ENCODE data around the gene FERMT3.
"Not testable (repeated sequence)": the region's sequence is repeated elsewhere in the genome, so short reads cannot be mapped to it uniquely, and the experiment has no call there.

Gene FERMT3

GRCh38 chr11:64241491-64242374 lies 35.2 kb downstream of the FERMT3 start:
- peak overlapping the region; percentile 80 for H3K9ac ChIP-seq (ENCODE audit: low read length)
- H3K4me3 ChIP-seq (ENCODE audit: low read length): peak overlapping the region; percentile 66
- H3K27ac ChIP-seq (ENCODE audit: low read length): no peak overlapping the region
- no peaks in the 10 kb centered on the region for H3K27me3 ChIP-seq (ENCODE audit: control insufficient read depth, insufficient read depth, low read length)
- no peaks in the 10 kb centered on the region for H3K4me1 ChIP-seq (ENCODE audit: control insufficient read depth, low read depth, low read length)
- peaks cover 13% of the 10 kb centered on the region for H3K36me3 ChIP-seq (ENCODE audit: control insufficient read depth, low read depth, low read length)
- no peaks in the 10 kb centered on the region for H3K9me3 ChIP-seq (ENCODE audit: control insufficient read depth, low read depth, low read length)

GRCh38 chr11:64243236-64243854 lies 36.8 kb downstream of the FERMT3 start:
- no peak overlapping the region for H3K4me3 ChIP-seq (ENCODE audit: low read length)
- H3K9ac ChIP-seq (ENCODE audit: low read length): no peak overlapping the region
- H3K27me3 ChIP-seq (ENCODE audit: control insufficient read depth, insufficient read depth, low read length): no peaks in the 10 kb centered on the region
- H3K9me3 ChIP-seq (ENCODE audit: control insufficient read depth, low read depth, low read length): no peaks in the 10 kb centered on the region
- H3K36me3 ChIP-seq (ENCODE audit: control insufficient read depth, low read depth, low read length): peaks cover 13% of the 10 kb centered on the region
- no peak overlapping the region for H3K27ac ChIP-seq (ENCODE audit: low read length)
- H3K4me1 ChIP-seq (ENCODE audit: control insufficient read depth, low read depth, low read length): peaks cover 8% of the 10 kb centered on the region

- no peak overlapping the region for H3K4me3 ChIP-seq (ENCODE audit: low read length)
- H3K9me3 ChIP-seq (ENCODE audit: control insufficient read depth, low read depth, low read length): no peaks in the 10 kb centered on the region
- no peak overlapping the region for H3K27ac ChIP-seq (ENCODE audit: low read length)
- no peaks in the 10 kb centered on the region for H3K27me3 ChIP-seq (ENCODE audit: control insufficient read depth, insufficient read depth, low read length)
- no peak overlapping the region for H3K9ac ChIP-seq (ENCODE audit: low read length)
- H3K4me1 ChIP-seq (ENCODE audit: control insufficient read depth, low read depth, low read length): peaks cover 16% of the 10 kb centered on the region
- H3K36me3 ChIP-seq (ENCODE audit: control insufficient read depth, low read depth, low read length): peaks cover 13% of the 10 kb centered on the region
These were observed 37.6 kb downstream of the FERMT3 start for GRCh38 chr11:64244107-64244506.

DNA sequence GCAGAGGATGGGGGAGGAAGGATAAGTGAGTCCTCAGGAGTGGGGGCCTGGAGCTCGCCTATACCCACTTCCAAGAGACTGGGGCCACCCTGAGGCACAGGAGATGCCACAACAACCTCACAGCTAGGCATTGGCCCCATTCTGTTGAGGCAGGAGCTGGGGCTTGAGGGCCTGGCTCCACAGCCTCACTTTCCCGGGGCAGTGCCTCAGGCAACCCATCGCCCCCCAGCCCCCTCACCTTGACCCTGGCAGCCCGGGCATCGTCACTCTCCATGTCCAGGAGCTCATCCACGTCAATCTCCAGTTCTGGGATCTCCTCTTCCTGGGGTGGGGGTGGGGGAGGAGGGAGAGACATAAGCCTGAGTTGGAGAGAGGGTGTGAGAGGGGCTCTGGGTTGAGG lies 38.4 kb downstream of the FERMT3 start:
- H3K27me3 ChIP-seq (ENCODE audit: control insufficient read depth, insufficient read depth, low read length): no peaks in the 10 kb centered on the region
- no peak overlapping the region for H3K9ac ChIP-seq (ENCODE audit: low read length)
- H3K36me3 ChIP-seq (ENCODE audit: control insufficient read depth, low read depth, low read length): peaks cover 13% of the 10 kb centered on the region
- no peak overlapping the region for H3K27ac ChIP-seq (ENCODE audit: low read length)
- H3K9me3 ChIP-seq (ENCODE audit: control insufficient read depth, low read depth, low read length): no peaks in the 10 kb centered on the region
- peaks cover 25% of the 10 kb centered on the region for H3K4me1 ChIP-seq (ENCODE audit: control insufficient read depth, low read depth, low read length)
- H3K4me3 ChIP-seq (ENCODE audit: low read length): peak overlapping the region; percentile 97

DNA sequence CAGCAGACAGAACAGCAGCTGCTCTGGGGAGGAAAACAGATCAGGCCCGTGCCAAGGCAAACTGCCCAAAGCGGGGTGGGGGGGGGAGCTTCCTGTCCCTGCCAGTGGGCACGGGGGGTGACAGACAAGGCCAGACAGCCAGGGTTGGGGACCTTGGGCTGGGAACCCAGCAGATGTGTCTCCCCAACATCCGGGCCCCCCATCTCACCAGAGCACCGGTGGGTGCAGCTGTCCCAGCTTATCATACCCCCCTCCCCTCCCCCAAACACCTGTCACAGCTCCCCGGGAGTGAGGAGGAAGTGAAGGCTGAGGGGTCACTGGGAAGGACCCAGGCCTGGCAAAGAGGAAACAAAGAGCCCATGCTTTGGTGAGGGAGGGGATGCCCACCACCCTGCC lies 38.9 kb downstream of the FERMT3 start:
- H3K9me3 ChIP-seq (ENCODE audit: control insufficient read depth, low read depth, low read length): no peaks in the 10 kb centered on the region
- H3K27me3 ChIP-seq (ENCODE audit: control insufficient read depth, insufficient read depth, low read length): no peaks in the 10 kb centered on the region
- H3K9ac ChIP-seq (ENCODE audit: low read length): peak overlapping the region; percentile 91
- no peak overlapping the region for H3K27ac ChIP-seq (ENCODE audit: low read length)
- peaks cover 13% of the 10 kb centered on the region for H3K36me3 ChIP-seq (ENCODE audit: control insufficient read depth, low read depth, low read length)
- H3K4me3 ChIP-seq (ENCODE audit: low read length): peak overlapping the region; percentile 97
- H3K4me1 ChIP-seq (ENCODE audit: control insufficient read depth, low read depth, low read length): peaks cover 28% of the 10 kb centered on the region

GRCh38 chr11:64245797-64246620 lies 39.5 kb downstream of the FERMT3 start:
- Histone ChIP-seq H3K4me1 (ENCODE audit: control insufficient read depth, low read depth, low read length) (peaks cover 32% of the 10 kb centered on the region), H3K9me3 (ENCODE audit: control insufficient read depth, low read depth, low read length) (no peaks in the 10 kb centered on the region), H3K27ac (ENCODE audit: low read length) (peak overlapping the region; percentile 80)

GRCh38 chr11:64246621-64246870 lies 40.0 kb downstream of the FERMT3 start:
- Histone ChIP-seq H3K4me1 (ENCODE audit: control insufficient read depth, low read depth, low read length) (peaks cover 32% of the 10 kb centered on the region), H3K36me3 (ENCODE audit: control insufficient read depth, low read depth, low read length) (peaks cover 13% of the 10 kb centered on the region), H3K9ac (ENCODE audit: low read length) (peak overlapping the region; percentile 91)
- H3K27ac ChIP-seq (ENCODE audit: low read length); H3K9me3 ChIP-seq (ENCODE audit: control insufficient read depth, low read depth, low read length); H3K27me3 ChIP-seq (ENCODE audit: control insufficient read depth, insufficient read depth, low read length); H3K4me3 ChIP-seq (ENCODE audit: low read length): not testable (repeated sequence)

More at GRCh38 chr11:64245797-64246620, 39.5 kb downstream of the FERMT3 start:
- Histone ChIP-seq H3K27me3 (ENCODE audit: control insufficient read depth, insufficient read depth, low read length) (no peaks in the 10 kb centered on the region), H3K4me3 (ENCODE audit: low read length) (peak overlapping the region; percentile 97), H3K9ac (ENCODE audit: low read length) (peak overlapping the region; percentile 91), H3K36me3 (ENCODE audit: control insufficient read depth, low read depth, low read length) (peaks cover 13% of the 10 kb centered on the region)

DNA sequence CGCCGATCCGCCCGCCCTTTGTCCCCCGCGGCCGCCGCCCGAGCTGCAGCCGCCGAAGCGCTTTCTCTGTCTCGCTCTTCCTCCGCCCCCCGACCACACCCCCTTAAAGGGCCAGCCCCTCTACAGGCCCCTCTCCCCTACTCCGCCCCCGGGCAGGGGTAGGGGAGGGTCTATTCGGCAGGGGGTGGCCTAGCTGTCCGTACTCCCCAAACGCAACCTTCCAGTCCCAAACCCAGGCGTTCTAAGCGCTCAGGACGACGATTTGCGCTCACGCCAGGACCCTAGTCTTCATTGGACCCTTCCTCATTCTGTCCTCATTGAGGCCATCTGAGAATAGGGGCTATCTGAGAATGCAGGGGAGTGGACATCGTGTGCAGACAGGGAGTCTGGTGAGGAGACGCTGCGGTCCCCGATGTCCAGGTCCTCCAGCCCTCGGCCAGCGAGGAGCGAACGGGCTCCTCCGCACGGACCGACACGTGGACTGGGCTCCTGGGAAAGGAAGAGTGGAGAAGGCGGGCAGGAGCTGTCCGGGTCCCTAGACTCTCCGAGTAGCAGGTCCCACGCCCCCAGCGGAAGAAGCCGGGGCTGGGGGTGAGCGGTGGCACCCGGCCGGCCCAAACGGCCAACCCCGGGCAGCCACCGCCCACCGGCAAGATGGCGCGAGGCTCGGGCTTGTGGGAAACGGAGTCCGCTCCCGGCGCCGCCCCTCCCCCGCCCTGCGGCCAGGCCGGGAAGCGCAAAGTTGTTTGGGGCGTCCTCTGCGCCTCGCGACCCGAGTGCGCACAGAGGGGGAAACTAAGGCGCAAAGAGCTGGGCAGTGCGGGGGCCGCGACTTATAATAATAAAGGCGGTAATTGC lies 40.6 kb downstream of the FERMT3 start, which contains the start of gene PPP1R14B:
Gene PPP1R14B (minus strand): TSS at position 73 of the 858 bp plus-strand sequence. CDS start 270 bp downstream, outside the sequence.
- Histone ChIP-seq H3K4me3 (ENCODE audit: low read length) (peak within 1 kb of the TSS; percentile 97), H3K27me3 (ENCODE audit: control insufficient read depth, insufficient read depth, low read length) (no peaks in the 10 kb centered on the region), H3K4me1 (ENCODE audit: control insufficient read depth, low read depth, low read length) (peaks cover 32% of the 10 kb centered on the region), H3K9ac (ENCODE audit: low read length) (peak within 1 kb of the TSS; percentile 91), H3K9me3 (ENCODE audit: control insufficient read depth, low read depth, low read length) (no peaks in the 10 kb centered on the region), H3K27ac (ENCODE audit: low read length) (peak within 1 kb of the TSS; percentile 80), H3K36me3 (ENCODE audit: control insufficient read depth, low read depth, low read length) (peaks cover 13% of the 10 kb centered on the region)

DNA sequence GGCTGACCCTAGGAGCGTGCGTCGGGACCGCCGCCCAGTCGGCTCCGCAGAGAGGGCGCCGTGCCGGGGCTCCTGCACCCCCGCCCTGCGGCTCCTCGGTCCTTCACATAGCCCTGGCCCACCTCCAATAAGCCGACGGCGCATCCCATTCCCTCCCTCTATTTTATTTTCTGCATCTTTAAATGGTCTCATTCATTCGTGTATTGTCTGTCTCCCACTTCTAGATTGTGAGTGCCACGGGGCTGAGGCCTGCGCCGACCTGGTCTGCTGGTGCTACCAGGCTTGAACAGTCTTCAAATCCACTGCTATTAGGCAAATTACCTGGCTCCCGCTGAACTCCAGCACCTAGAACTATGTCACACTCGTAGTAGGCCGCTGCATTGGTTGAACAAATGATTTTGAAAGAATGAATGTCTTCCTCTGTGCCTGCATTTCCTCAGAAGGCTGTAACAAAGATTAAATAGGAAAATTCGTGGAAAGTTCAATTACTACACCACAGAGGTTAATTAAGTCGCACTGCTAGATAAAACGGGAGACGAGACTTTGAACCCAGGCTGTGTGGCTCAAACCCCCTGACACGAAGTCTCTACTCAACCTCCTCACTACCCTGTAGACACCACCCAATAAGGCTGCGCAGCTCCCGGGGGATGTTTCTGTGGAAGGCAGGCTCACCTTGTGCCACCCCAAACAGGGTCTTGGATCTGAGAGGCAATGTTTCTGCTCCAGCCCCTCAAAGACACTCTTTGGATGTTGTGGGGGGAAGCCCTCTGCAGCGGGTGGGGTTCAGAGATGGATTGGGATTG lies 41.4 kb downstream of the FERMT3 start:
- Histone ChIP-seq H3K9me3 (ENCODE audit: control insufficient read depth, low read depth, low read length) (no peaks in the 10 kb centered on the region), H3K27me3 (ENCODE audit: control insufficient read depth, insufficient read depth, low read length) (no peaks in the 10 kb centered on the region), H3K4me3 (ENCODE audit: low read length) (peak overlapping the region; percentile 94), H3K36me3 (ENCODE audit: control insufficient read depth, low read depth, low read length) (peaks cover 13% of the 10 kb centered on the region), H3K4me1 (ENCODE audit: control insufficient read depth, low read depth, low read length) (peaks cover 34% of the 10 kb centered on the region), H3K9ac (ENCODE audit: low read length) (peak overlapping the region; percentile 13), H3K27ac (ENCODE audit: low read length) (no peak overlapping the region)

- Histone ChIP-seq H3K4me3 (ENCODE audit: low read length) (peak overlapping the region; percentile 94), H3K27ac (ENCODE audit: low read length) (peak overlapping the region; percentile 82), H3K9me3 (ENCODE audit: control insufficient read depth, low read depth, low read length) (no peaks in the 10 kb centered on the region), H3K27me3 (ENCODE audit: control insufficient read depth, insufficient read depth, low read length) (no peaks in the 10 kb centered on the region), H3K4me1 (ENCODE audit: control insufficient read depth, low read depth, low read length) (peaks cover 36% of the 10 kb centered on the region), H3K9ac (ENCODE audit: low read length) (no peak overlapping the region), H3K36me3 (ENCODE audit: control insufficient read depth, low read depth, low read length) (peaks cover 8% of the 10 kb centered on the region)
These were observed 42.1 kb downstream of the FERMT3 start for GRCh38 chr11:64248578-64248977.
